Stimulated activated naive CD8-positive, alpha-beta T cell treated with anti-CD3 and anti-CD28 coated beads, Interleukin-15, amount 100 ng/mL, for 72 hours (primary cell): ENCODE data around the gene CD81.

Experiments used
- ATAC-seq: fragments of 150-1000 bp; cut with Tn5 transposase; 2 replicates; pipeline ENCODE4 v1.10.0; 2021; ENCODE audit warnings: mild to moderate bottlenecking, moderate library complexity
- DNase-seq, 2 donors: peaks; one replicate each; pipeline ENCODE4 v3.0.0; 2021 to 2022
- H3K27ac Mint-ChIP-seq, 2 donors: one replicate each; pipeline ENCODE4 v1.8.0; 2022; ENCODE audit warnings: mild to moderate bottlenecking in 2 of 2, mixed read lengths in 2 of 2, moderate library complexity in 2 of 2
- H3K27me3 Mint-ChIP-seq: one replicate; pipeline ENCODE4 v1.8.0; 2022; ENCODE audit warnings: mixed read lengths
- H3K4me1 Mint-ChIP-seq: one replicate; pipeline ENCODE4 v1.8.0; 2022; ENCODE audit warnings: mild to moderate bottlenecking, mixed read lengths
- H3K4me3 Mint-ChIP-seq, 2 donors: one replicate each; pipeline ENCODE4 v1.8.0; 2022; ENCODE audit warnings: mild to moderate bottlenecking in 2 of 2, mixed read lengths in 2 of 2, moderate library complexity in 1 of 2
- H3K9me3 Mint-ChIP-seq, 2 donors: one replicate each; pipeline ENCODE4 v1.8.0; 2022; ENCODE audit warnings: mixed read lengths in 2 of 2

Gene CD81

DNA sequence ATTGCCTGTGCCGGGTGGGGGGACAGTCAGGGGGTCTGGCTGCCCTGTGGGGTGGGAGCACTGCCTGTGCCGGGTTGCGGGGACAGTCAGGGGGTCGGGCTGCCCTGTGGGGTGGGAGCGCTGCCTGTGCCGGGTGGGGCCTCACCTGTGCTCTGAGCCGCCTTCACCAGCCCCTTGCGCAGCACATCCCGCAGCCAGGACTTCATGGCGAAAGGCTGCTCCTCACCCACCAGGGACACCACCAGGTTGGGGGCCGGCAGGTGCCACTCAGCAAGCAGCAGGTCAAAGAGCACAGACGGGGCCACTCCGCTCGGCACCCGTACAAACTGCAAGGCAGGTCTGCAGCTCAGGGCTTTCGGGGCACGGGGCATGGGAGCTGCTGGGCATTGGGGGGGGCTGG lies 44.9 kb downstream of the CD81 start:
- peaks cover 8% of the 10 kb centered on the region for H3K27me3 Mint-ChIP-seq
- ATAC-seq, result no peak
- H3K4me3 Mint-ChIP-seq, result no peak overlapping the region
- DNase-seq, result no peak
- no peak overlapping the region for H3K27ac Mint-ChIP-seq
- no peaks in the 10 kb centered on the region for H3K9me3 Mint-ChIP-seq
- H3K4me1 Mint-ChIP-seq, result peaks cover 12% of the 10 kb centered on the region

GRCh38 chr11:2422461-2423156 lies 45.5 kb downstream of the CD81 start:
- Mint-ChIP-seq H3K4me1 (peaks cover 12% of the 10 kb centered on the region), H3K9me3 (no peaks in the 10 kb centered on the region), H3K27me3 (peaks cover 8% of the 10 kb centered on the region), H3K27ac (no peak overlapping the region), H3K4me3 (no peak overlapping the region)
- ATAC-seq, result no peak
- no peak for DNase-seq

GRCh38 chr11:2423157-2424025 lies 46.3 kb downstream of the CD81 start:
- no peak overlapping the region for H3K4me3 Mint-ChIP-seq
- no peak overlapping the region for H3K27ac Mint-ChIP-seq
- no peaks in the 10 kb centered on the region for H3K9me3 Mint-ChIP-seq
- H3K27me3 Mint-ChIP-seq, result peaks cover 8% of the 10 kb centered on the region
- ATAC-seq (no peak), DNase-seq (no peak)
- peaks cover 12% of the 10 kb centered on the region for H3K4me1 Mint-ChIP-seq

- Mint-ChIP-seq H3K4me3 (no peak overlapping the region), H3K9me3 (no peaks in the 10 kb centered on the region), H3K27me3 (peaks cover 8% of the 10 kb centered on the region), H3K27ac (no peak overlapping the region), H3K4me1 (peaks cover 9% of the 10 kb centered on the region)
- DNase-seq, result no peak
- no peak for ATAC-seq
Measured at GRCh38 chr11:2424811-2425495, 47.8 kb downstream of the CD81 start.

GRCh38 chr11:2425506-2425905 lies 48.4 kb downstream of the CD81 start:
- ATAC-seq, result no peak
- no peak overlapping the region for H3K4me3 Mint-ChIP-seq
- no peaks in the 10 kb centered on the region for H3K9me3 Mint-ChIP-seq
- no peak for DNase-seq
- H3K27ac Mint-ChIP-seq, result no peak overlapping the region
- H3K27me3 Mint-ChIP-seq, result peaks cover 8% of the 10 kb centered on the region
- peaks cover 4% of the 10 kb centered on the region for H3K4me1 Mint-ChIP-seq

DNA sequence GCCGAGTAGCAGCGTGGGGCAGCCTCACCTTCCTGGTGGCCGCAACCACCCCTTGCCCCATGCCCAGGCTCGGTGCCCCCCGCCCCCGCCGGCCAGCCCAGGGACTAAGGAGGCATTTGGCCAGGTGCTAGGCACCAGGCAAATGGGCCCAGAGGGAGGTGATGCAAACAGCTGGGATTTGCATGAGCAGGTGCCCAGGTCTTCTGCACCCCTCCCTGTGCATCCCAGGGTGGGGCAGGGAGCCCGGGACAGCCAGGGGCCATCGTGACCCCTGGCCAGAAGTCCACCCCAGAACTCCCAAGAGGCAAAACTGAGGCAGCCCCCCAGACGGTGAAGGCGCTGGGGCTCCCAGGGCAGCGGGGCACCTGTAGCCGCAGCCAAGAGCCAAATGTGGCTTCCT lies 49.1 kb downstream of the CD81 start:
- ATAC-seq (no peak), DNase-seq (no peak)
- Mint-ChIP-seq H3K4me3 (no peak overlapping the region), H3K27me3 (peaks cover 8% of the 10 kb centered on the region), H3K27ac (no peak overlapping the region), H3K4me1 (no peaks in the 10 kb centered on the region), H3K9me3 (no peaks in the 10 kb centered on the region)

- no peaks in the 10 kb centered on the region for H3K4me1 Mint-ChIP-seq
- DNase-seq, result no peak
- H3K9me3 Mint-ChIP-seq, result no peaks in the 10 kb centered on the region
- no peak for ATAC-seq
- peaks cover 1% of the 10 kb centered on the region for H3K27me3 Mint-ChIP-seq
- no peak overlapping the region for H3K27ac Mint-ChIP-seq
- H3K4me3 Mint-ChIP-seq, result no peak overlapping the region
Measured at GRCh38 chr11:2426826-2427521, 49.9 kb downstream of the CD81 start.

DNA sequence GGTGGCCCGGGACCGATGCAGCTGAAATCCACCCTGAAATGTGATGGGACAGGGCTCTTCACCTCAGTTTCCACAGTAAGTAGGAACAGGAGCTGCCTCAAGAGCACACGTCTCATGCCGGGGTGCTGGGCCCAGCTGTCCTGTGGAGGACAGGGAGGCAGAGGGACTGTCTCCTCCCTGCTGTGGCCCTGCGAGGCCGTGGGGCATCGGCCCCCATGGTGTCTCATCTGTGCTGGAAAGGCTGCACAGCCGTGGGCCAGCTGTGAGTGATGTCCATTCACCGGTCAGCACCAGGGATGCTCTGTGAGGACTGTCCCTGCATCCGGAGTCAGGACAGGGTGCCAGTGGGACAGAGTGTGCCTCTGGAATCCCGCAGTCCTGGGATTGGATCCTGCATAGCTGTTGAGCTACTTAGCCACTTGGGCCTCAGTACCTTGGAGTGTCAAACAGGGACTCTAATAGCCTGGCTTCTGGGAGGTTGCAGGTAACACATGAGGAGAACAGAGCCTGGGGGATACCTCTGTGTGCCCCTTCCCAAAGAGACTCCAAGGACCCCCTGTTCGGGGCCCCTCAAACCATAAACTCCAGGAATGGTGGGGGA lies 50.7 kb downstream of the CD81 start:
- no peaks in the 10 kb centered on the region for H3K4me1 Mint-ChIP-seq
- no peak overlapping the region for H3K4me3 Mint-ChIP-seq
- H3K27me3 Mint-ChIP-seq, result no peaks in the 10 kb centered on the region
- DNase-seq (no peak), ATAC-seq (peak; percentile 14)
- H3K27ac Mint-ChIP-seq, result no peak overlapping the region
- no peaks in the 10 kb centered on the region for H3K9me3 Mint-ChIP-seq

DNA sequence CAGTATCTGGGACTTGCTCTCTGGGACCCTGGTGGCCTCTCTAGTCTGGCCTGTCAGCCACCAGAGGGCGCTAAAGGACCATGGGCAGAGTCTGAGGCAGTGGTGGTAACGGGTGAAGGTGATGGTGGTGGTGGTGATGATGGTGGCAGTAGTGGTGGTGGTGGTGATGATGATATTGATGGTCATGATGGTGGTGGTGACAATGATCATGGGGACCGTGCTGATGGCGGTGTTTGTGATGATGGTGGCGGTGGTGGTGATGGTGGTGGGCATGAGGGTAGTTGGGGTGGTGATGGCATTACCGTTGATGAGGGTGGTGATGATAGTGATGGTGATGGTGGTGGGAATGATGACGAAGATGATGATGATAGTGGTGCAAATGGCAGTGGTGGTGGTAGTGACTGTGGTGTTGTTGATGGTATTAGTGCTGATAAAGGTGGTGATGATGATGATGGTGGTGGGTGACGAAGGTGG lies 51.2 kb downstream of the CD81 start:
- H3K27ac Mint-ChIP-seq, result no peak overlapping the region
- no peaks in the 10 kb centered on the region for H3K9me3 Mint-ChIP-seq
- H3K27me3 Mint-ChIP-seq, result no peaks in the 10 kb centered on the region
- no peak overlapping the region for H3K4me3 Mint-ChIP-seq
- peak; percentile 86 for ATAC-seq
- H3K4me1 Mint-ChIP-seq, result no peaks in the 10 kb centered on the region
- DNase-seq, result peak; percentile 83 to 84

DNA sequence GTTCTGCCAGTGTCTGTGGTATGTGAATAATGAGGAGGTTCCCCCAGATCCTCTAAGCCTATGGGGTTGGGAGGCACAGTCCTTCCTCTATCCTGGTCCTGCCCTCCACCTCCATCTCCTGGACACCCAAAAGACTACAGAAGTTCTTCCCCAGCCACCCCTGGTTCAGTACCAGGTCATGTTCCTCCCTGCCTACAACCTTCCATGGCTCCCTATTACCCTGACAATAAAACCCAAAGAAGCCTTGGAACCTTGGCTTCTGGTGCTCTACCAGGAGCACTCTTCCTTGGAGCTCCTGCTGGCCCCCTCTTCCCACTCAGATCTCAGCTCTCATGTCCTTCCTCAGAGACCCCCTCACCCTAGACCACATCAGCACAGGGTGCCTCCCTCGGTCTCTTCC lies 54.3 kb downstream of the CD81 start:
- no peaks in the 10 kb centered on the region for H3K27me3 Mint-ChIP-seq
- H3K9me3 Mint-ChIP-seq, result no peaks in the 10 kb centered on the region
- no peaks in the 10 kb centered on the region for H3K4me1 Mint-ChIP-seq
- H3K4me3 Mint-ChIP-seq, result no peak overlapping the region
- ATAC-seq (no peak), DNase-seq (no peak)
- no peak overlapping the region for H3K27ac Mint-ChIP-seq

- H3K4me3 Mint-ChIP-seq, result no peak overlapping the region
- ATAC-seq (no peak), DNase-seq (no peak)
- H3K27ac Mint-ChIP-seq, result no peak overlapping the region
- H3K9me3 Mint-ChIP-seq, result no peaks in the 10 kb centered on the region
- H3K4me1 Mint-ChIP-seq, result no peaks in the 10 kb centered on the region
- H3K27me3 Mint-ChIP-seq, result no peaks in the 10 kb centered on the region
Measured at GRCh38 chr11:2432171-2432621, 55.1 kb downstream of the CD81 start.

DNA sequence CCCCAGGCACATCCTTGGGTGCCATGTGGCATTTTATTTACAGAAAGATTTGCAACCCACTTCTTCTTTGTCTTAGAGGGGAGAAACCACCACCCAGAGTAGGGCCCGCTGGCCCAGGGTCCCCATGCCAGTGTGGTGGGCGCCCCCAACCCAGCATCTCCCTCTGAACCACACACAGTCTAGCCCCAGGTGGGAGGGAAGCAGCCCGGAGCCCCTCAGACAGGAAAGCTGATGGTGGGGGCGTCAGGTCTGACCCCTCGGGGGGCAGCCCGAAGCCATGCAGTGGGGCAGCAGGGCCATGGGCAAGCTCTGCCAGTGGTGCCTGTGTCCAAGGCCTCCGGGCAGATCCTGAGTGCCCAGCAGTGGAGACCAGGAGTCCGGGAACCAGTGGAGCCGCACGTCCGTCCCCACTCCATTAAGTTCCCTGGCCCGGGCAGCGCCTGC lies 55.5 kb downstream of the CD81 start:
- Mint-ChIP-seq H3K27ac (no peak overlapping the region), H3K9me3 (no peaks in the 10 kb centered on the region), H3K4me1 (no peaks in the 10 kb centered on the region), H3K27me3 (no peaks in the 10 kb centered on the region), H3K4me3 (no peak overlapping the region)
- no peak for DNase-seq
- ATAC-seq, result no peak

GRCh38 chr11:2433106-2433925 lies 56.2 kb downstream of the CD81 start:
- H3K4me3 Mint-ChIP-seq, result no peak overlapping the region
- H3K27ac Mint-ChIP-seq, result no peak overlapping the region
- no peaks in the 10 kb centered on the region for H3K4me1 Mint-ChIP-seq
- no peaks in the 10 kb centered on the region for H3K27me3 Mint-ChIP-seq
- ATAC-seq (no peak), DNase-seq (no peak)
- H3K9me3 Mint-ChIP-seq, result no peaks in the 10 kb centered on the region

DNA sequence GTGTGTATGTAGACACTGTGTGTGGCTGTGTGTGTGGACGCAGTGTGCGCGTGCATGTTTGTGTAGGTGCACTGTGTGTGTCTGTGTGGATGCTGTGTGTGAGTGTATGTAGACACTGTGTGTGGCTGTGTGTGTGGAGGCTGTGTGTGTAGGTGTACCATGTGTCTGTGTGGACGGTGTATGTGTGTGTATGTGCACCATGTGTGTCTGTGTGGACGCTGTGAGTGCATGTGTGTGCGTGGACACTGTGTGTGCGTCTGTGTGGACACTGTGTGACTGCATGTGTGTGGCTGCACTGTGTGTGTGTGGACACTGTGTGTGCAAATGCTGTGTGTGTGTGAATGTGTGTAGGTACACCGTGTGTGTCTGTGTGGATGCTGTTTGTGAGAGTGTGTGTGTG lies 56.9 kb downstream of the CD81 start:
- no peaks in the 10 kb centered on the region for H3K4me1 Mint-ChIP-seq

More for the DNA sequence above, 56.9 kb downstream of the CD81 start:
- ATAC-seq (no peak), DNase-seq (no peak)
- Mint-ChIP-seq H3K4me3 (no peak overlapping the region), H3K9me3 (no peaks in the 10 kb centered on the region), H3K27me3 (no peaks in the 10 kb centered on the region), H3K27ac (no peak overlapping the region)
